ENCODE measurements around the gene PAQR6. TPM values are rescaled to one million over a fixed set of nuclear protein-coding genes. Genes with fewer than 3 reads are reported as not detected.
"Not testable (repeated sequence)": the region's sequence is repeated elsewhere in the genome, so short reads cannot be mapped to it uniquely, and the experiment has no call there.

PAQR6 gene
- polyA plus RNA-seq, 12 donors: 1.6 to 6.9 (median 3.6) TPM; not detected in 1

DNA sequence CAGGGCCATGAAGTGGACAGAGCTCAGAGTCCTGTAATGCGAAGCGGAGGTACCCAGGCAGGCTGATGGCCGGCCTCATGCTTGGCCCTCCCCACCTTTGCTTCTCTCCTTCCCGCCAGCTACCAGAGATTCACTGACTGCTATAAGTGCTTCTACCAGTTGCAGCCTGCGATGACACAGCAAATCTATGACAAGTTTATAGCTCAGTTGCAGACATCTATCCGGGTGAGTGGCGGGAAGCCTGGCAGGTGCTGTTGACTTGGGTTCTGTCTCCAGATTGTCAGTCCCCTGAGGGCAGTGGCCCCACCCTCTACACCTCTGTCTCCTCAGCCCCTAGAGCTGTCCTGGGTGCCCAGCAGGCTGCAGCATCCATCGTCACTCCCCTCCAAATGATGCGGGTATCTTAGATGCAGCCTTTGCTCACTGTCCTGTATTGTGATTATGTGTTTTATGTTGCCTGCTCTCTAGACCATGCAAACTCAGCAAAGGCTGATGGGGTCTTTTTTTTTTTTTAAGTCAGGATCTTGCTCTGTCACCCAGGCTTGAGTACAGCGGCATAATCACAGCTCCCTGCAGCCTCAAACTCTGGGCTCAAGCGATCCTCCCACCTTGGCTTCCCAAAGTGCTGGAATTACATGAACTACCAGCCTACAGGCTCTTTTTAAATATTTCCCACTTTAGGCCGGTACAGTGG lies 15.5 kb downstream of the PAQR6 start:
- DNase-seq: no peak

DNA sequence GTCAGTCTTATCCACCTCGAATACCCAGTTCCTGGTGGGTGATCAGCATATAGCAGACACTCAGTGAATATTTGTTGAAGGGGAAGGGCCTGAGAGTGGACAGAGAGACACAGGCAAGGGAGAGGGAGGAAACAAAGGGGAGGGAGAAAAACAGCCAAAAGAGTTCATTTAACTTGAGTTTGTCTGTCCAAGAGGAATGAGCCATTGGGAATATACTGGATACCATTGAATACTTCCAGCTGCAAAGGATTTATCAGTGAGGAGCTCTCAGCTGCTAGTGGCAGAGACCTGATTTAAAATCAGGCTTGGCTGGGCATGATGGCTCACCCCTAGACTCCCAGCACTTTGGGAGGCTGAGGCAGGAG lies 17.4 kb downstream of the PAQR6 start:
- peak; percentile 58 for DNase-seq

GRCh38 chr1:156229809-156230472 lies 17.9 kb downstream of the PAQR6 start:
- no peak for DNase-seq

GRCh38 chr1:156228501-156228900 lies 19.4 kb downstream of the PAQR6 start:
- DNase-seq: no peak

DNA sequence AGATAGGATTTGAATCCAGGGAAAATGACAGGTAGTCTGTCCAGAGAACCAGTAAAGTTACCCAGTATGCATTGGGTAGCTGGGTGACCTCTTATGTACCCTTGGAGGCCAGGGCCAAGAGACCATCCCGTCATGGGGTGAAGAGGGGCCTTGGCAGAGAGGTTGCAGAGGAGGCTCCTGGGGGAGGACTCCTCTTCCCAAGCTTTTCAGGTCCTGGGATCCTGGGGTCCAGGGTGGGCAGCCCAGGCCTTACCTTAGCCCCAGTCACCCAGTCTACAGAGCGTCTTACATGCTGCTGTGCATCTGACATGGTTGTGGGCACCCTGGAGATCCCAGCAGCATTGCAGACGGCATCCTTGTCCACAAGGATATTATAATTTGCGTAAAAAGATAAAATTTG lies 21.1 kb downstream of the PAQR6 start:
- DNase-seq: no peak

- no peak for DNase-seq
Measured at GRCh38 chr1:156226116-156226538, 21.7 kb downstream of the PAQR6 start.

DNA sequence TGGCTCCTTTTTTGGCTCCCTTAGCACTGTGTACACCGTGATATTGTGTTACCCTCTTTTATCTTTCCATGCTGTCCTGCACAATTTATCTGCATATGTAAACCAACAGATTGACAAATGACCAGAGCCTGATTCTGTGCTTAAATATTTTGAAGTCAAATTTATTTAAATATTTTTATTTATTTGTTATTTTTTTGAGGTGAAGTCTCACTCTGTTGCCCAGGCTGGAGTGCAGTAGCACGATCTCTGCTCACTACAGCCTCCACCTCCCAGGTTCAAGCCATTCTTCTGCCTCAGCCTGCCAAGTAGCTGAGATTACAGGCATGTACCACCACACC lies 22.2 kb downstream of the PAQR6 start:
- no peak for DNase-seq

DNA sequence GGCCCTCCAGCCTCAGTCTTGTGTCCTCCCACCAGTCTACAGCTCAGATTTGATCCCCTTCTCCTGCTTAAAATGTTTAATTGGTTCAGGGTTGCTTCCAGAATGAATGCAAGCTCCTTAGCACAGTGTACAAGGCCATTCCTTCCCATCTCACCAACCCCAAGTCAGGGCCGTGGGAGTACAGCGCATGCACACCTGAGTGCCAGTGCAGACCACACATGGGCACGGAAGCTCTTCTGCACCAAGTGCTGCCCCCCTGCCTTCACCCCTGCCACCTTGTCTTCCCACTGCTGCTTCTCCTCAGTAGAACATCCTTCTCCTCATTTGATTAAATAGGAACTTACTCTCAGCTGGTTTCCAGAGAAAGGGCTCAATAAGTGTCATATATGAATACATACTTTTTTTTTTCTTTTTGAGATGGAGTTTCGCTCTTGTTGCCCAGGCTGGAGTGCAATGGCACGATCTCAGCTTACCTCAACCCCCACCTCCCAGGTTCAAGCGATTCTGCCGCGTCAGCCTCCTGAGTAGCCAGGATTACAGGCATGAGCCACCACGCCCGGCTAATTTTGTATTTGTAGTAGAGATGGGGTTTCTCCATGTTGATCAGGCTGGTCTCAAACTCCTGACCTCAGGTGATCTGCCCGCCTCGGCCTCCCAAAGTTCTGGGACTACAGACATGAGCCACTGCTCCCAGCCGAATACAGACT lies 25.7 kb downstream of the PAQR6 start:
- no peak for DNase-seq

- no peak for DNase-seq
Measured at GRCh38 chr1:156220226-156220625, 27.6 kb downstream of the PAQR6 start.

GRCh38 chr1:156217871-156218270 lies 30.0 kb downstream of the PAQR6 start:
- DNase-seq: no peak

GRCh38 chr1:156216361-156217086 lies 31.3 kb downstream of the PAQR6 start:
- DNase-seq: not testable (repeated sequence)

GRCh38 chr1:156214024-156214748 lies 33.7 kb downstream of the PAQR6 start:
- no peak for DNase-seq

DNA sequence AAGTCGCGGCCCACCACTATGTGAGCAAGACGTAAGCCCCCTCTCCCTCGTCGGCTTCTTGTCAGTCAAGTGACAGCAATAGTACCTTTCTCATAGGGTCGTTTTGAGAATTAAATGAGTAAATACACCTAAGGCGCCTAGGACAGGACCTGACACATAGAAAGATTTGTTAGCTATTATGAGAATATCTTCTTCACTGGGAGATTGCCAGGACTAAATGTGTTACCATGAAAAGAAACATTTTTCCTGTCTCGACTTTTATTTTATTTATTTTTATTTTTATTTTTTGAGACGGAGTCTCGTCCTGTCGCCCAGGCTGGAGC lies 34.3 kb downstream of the PAQR6 start:
- DNase-seq: no peak

GRCh38 chr1:156212833-156213643 lies 34.8 kb downstream of the PAQR6 start, which contains the start of gene PMF1:
TSS of gene PMF1 (plus strand) at chr1:156213007. CDS start at chr1:156213016, 9 bp downstream.
- peak; percentile 96 for DNase-seq

GRCh38 chr1:156212130-156212529 lies 35.7 kb downstream of the PAQR6 start:
- no peak for DNase-seq

DNA sequence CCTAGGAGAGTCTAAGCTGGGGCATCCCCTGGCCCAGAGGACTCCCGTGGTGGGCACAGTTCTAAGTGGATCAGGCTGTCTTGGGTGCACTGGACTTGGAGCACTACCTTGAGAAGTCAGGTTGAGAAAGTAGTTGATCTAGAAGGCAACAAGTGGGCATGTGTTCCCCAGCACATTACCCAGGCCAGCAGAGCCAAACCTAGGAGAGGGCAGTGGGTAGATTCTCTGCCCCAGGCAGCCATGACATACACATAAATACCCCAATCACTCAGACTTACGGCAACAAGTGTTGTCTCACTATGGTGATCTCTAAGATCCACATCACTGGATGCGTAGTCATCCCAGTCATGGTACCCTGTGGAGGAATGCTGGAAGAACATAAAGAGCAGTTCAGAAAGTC lies 36.6 kb downstream of the PAQR6 start:
- DNase-seq: no peak

GRCh38 chr1:156204686-156205085 lies 43.2 kb downstream of the PAQR6 start:
- no peak for DNase-seq

GRCh38 chr1:156203331-156203730 lies 44.5 kb downstream of the PAQR6 start:
- no peak for DNase-seq

- DNase-seq: no peak
Measured at GRCh38 chr1:156200044-156200443, 47.8 kb downstream of the PAQR6 start.

GRCh38 chr1:156198831-156199349 lies 49.0 kb downstream of the PAQR6 start:
- DNase-seq: no peak

- DNase-seq: no peak
Measured at GRCh38 chr1:156196445-156196844, 51.4 kb downstream of the PAQR6 start.
